Left kidney (tissue), 8 donors: ENCODE data around the gene SPIRE2. TPM values are rescaled to one million over a fixed set of nuclear protein-coding genes. Genes with fewer than 3 reads are reported as not detected.
A peak's percentile ranks its signal among the peaks of the same experiment; 100 is the strongest.
"Not testable (repeated sequence)": the region's sequence is repeated elsewhere in the genome, so short reads cannot be mapped to it uniquely, and the experiment has no call there.

Experiments
- DNase-seq: peaks from one replicate; pipeline ENCODE4 v3.0.0-alpha.2; 2013
- long read RNA-seq, 8 donors: transcript quantifications; one replicate each; lab custom pipeline, GENCODE V29; 2026
- polyA plus RNA-seq: library from polyadenylated mRNA; unstranded; fragments of 120-200 nt; gene quantifications from one replicate; pipeline ENCODE4 v1.2.1, GENCODE V29; 2013; ENCODE audit not compliant: insufficient read length

Gene SPIRE2, protein sequence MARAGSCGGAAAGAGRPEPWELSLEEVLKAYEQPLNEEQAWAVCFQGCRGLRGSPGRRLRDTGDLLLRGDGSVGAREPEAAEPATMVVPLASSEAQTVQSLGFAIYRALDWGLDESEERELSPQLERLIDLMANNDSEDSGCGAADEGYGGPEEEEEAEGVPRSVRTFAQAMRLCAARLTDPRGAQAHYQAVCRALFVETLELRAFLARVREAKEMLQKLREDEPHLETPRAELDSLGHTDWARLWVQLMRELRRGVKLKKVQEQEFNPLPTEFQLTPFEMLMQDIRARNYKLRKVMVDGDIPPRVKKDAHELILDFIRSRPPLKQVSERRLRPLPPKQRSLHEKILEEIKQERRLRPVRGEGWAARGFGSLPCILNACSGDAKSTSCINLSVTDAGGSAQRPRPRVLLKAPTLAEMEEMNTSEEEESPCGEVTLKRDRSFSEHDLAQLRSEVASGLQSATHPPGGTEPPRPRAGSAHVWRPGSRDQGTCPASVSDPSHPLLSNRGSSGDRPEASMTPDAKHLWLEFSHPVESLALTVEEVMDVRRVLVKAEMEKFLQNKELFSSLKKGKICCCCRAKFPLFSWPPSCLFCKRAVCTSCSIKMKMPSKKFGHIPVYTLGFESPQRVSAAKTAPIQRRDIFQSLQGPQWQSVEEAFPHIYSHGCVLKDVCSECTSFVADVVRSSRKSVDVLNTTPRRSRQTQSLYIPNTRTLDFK
- 15.7 TPM for polyA plus RNA-seq
- long read RNA-seq, donor 1, partial matches to known transcripts, result 0 of 2 reads
- long read RNA-seq, donor 1, other reads (novel, unspliced or antisense), result 0 of 2 reads
- long read RNA-seq, donor 2, partial matches to known transcripts, result 0 of 1 reads
- long read RNA-seq, donor 2, other reads (novel, unspliced or antisense), result 0 of 1 reads
- long read RNA-seq, donor 3, result 0 reads
- long read RNA-seq, donor 4, result 0 reads
- long read RNA-seq, donor 5, partial matches to known transcripts, result 0 of 1 reads
- long read RNA-seq, donor 5, other reads (novel, unspliced or antisense), result 0 of 1 reads
- long read RNA-seq, donor 6, partial matches to known transcripts, result 0 of 1 reads
- long read RNA-seq, donor 6, other reads (novel, unspliced or antisense), result 0 of 1 reads
- long read RNA-seq, donor 7, partial matches to known transcripts, result 0 of 2 reads
- long read RNA-seq, donor 7, other reads (novel, unspliced or antisense), result 0 of 2 reads
- long read RNA-seq, donor 8, partial matches to known transcripts, result 0 of 1 reads
- long read RNA-seq, donor 8, other reads (novel, unspliced or antisense), result 0 of 1 reads

DNA sequence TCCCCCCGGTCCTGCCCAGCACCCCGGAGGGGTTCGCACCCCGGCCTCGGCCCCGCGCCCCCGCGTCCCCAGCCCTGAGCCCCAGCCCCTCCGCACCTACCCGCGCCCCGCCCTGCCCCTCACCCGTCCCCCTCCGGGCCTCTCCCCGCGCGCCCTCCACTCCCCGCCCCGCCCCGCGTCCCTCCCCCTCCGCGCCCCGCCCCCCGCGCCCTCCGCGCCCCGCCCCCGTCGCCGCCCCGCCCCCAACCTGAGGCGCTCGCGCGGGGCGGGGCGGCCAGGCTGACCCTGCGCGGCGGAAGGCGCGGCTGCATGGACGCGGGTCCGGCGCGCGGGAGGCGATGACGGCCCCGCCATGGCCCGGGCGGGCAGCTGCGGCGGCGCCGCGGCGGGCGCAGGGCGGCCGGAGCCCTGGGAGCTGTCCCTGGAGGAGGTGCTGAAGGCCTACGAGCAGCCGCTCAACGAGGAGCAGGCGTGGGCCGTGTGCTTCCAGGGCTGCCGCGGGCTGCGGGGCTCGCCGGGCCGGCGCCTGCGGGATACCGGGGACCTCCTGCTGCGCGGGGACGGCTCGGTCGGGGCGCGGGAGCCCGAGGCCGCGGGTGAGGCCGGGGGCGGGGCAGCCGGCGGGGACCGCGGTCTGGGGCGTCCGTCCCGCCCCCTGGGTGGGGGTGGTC is at the start of gene SPIRE2:
Gene SPIRE2 (plus strand): TSS at position 277 of the 671 bp plus-strand sequence. CDS start 76 bp downstream, at position 353.
- peak; percentile 83 for DNase-seq

DNA sequence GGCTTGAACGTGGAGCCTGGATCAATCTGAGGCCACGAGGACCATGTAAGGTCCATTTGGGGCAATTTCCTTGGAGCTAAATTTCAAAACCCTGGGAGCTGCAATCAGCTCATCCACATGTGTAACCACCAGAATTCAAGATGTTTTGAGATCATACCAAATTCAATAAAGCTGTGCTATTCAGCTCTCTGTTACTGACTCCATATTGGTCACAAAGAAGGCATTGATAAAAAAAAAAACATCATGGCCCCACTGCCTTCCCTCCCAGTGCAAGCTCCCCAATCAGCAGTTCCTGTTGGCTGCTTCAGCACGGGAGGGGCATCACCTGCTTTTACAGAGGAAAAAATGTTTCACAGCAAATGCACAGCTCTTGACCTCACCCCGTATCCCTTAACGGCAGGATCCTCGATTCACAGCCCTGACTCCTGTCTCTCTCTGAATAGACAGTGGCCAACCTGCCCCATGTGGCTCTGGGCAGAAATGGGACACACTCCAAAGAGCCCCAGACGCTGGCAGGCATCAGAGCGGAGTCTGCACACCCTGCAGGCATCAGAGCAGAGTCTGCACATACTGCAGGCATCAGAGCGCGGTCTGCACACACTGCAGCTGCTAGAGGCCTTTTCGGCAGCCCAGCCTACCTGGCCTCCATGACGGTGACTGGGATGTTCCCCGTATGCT is 48.9 kb upstream of the SPIRE2 start:
- no peak for DNase-seq

DNA sequence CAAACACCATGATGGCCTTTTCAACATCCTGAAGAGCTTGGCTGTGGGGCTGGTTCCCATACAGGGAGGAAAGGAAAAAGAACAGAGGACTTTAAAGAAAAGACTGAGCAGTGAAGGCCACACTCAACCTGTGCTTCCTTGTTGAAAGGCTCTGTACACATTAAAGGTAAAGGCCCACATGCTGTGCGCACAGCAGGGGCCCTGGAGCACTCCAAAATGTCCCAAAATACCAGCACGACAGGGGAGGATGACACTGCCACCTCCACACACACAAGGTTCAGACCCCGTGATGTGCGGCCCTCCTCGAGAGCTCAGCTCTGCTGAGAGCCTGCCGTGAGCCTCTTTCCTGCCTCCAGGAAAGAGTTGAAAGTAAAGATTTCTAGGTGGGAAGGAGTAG is 48.4 kb upstream of the SPIRE2 start:
- no peak for DNase-seq

DNA sequence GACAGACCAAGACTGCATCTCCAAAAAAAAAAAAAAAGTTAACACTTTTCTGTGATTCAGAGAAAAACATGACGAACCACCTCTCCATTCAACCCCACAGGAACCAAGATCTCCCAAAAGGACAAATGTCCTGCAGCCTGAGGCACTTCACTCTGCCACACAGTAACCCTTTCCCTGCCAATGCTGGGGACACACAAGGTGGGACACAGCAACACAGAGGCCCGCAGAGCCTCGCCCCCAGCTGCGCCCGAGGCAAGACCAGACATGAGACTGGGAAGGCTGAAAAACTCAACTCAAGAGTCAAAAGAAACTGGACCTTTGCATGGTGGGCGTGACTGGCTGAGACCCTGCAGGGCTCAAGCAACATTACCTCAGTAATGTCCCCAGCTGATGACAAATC is 45.8 kb upstream of the SPIRE2 start:
- DNase-seq, result no peak

DNA sequence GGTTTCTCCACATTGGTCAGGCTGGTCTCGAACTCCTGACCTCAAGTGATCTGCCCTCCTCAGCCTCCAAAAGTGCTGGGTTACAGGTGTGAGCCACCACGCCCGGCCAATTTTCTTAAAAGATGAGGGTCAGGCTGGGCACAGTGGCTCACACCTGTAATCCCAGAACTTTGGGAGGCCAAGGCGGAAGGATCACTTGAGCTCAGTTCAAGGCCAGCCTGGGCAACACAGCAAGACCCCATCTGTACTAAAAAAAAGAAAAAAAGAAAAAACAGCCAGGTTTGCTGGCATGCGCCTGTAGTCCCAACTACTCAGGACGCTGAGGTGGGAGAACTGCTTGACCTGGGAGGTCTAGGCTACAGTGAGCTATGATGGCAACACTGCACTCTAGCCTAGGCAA is 44.3 kb upstream of the SPIRE2 start:
- DNase-seq, result not testable (repeated sequence)

DNA sequence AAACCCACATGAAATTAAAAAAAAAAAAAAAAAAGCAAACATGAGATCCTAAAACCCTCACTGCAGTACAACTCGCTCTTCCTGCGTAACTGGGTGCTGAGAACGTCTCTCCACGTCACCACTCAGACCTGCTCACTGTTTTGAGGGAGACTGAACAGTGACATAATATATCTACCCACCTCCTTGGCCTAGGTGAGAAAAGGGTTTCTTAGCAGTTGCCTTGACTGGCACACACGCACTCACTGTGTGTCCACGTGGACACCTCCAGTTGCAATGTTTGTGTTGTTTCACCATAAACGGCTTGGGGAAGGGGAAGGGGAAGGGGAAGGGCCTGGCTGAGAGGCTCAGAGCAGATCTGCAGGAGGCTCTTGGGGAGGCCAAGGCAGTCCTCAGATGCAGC is 43.9 kb upstream of the SPIRE2 start:
- DNase-seq, result no peak

DNA sequence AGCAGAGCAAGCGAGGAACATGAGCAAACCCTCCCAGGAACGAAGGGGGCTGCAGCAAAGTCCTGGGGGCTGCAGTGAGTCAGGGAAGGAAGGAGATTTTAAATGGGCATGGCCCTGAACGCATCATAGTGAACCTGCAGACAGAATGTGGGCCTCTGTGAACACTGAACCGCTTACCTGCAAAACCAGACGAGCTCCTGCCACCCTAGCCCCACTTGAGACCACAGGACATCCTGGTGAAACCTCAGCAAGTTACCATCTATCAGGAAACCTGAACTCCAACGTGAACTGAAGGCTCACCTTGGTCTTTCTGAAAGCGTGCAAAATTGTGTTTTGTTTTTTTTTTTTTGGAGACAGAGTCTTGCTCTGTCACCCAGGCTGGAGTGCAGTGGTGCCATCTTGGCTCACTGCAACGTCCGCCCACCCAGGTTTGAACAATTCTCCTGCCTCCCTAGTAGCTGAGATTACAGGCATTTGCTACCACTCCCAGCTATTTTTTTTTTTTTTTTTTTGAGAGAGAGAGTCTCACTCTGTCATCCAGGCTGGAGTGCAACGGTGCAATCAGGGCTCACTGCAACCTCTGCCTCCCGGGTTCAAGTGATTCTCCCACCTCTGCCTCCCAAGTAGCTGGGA is 42.6 kb upstream of the SPIRE2 start:
- no peak for DNase-seq

DNA sequence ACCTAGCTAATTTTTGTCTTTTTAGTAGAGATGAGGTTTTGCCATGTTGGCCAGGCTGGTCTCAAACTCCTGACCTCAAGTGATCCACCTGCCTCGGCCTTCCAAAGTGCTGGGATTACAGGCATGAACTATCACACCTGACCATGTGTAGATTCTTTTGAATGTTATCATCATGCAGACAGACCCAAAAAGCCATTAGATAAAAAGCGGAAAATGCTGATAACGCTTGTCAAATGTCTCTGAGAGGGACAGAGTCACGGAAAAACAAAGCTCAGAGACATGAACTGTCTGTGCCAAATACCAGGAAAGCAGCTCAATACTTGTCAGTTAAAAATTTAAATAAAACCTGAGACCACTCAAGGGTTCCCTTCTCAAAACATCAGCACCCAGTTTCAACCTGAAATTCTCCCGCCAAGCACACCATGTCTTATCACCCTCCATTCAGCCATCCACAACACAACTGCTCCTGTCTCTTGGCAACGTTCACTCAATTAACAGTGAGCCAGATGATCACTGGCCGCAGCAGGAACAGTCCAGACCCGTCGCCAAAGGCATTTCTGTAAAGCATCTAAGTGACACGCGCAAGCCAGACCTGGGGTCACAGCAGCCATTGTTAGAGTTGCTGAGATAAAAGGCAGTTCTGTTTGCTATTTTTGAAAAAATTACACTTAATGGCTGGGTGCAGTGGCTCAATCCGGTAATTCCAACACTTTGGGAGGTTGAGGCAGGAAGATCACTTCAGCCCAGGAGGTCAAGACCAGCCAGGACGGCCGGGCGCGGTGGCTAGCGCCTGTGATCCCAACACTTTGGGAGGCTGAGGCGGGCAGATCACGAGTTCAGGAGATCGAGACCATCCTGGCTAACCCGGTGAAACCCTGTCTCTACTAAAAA is 41.6 kb upstream of the SPIRE2 start:
- no peak for DNase-seq

DNA sequence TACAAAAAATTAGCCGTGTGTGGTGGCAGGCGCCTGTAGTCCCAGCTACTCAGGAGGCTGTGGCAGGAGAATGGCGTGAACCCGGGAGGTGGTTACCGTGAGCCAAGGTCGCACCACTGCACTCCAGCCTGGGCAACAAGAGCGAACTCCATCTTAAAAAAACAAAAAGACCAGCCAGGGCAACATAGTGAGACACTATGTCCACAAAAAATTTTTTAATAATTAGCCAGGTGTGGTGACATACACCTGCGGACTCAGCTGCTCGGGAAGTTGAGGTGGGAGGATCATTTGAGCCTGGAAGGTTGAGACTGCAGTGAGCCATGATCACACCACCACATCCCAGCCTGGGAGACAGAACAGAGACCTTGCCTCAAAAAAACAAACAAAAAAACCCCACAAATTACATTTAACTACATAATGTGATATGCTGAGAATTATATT is 40.9 kb upstream of the SPIRE2 start:
- DNase-seq, result no peak

DNA sequence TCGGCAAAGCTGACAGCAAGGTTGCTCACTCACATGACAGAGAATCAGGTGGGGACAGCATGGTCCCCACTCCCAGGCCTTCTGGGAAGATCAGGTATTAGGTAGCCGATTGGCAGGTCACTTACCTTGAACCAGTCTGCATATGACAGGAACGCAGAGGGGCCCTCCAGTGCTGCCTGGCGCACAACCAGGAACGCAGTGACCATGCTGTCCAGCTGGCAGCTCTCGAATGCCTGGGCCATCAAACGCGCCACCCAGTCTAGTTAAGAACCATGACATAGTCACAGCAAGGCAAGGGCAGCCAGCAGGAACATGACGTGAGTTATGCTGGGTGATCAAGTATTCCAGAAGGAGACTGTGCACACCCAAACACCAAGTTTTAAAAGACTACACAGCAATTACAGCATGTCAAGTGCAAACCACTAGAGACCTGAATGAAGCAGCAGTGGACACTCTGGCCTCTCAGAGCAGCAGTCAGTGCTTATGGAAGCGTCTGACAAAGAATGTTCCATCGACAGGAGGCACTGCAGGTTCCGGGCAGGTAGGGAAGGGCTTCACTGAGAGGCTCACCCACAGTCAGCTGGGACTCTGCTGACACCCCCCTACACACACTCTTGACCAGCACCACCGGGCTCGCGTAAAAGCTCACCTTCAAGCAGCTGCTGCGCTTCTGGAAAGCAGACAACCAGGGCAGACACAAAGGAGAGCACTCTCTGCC is 36.8 kb upstream of the SPIRE2 start:
- DNase-seq, result no peak

DNA sequence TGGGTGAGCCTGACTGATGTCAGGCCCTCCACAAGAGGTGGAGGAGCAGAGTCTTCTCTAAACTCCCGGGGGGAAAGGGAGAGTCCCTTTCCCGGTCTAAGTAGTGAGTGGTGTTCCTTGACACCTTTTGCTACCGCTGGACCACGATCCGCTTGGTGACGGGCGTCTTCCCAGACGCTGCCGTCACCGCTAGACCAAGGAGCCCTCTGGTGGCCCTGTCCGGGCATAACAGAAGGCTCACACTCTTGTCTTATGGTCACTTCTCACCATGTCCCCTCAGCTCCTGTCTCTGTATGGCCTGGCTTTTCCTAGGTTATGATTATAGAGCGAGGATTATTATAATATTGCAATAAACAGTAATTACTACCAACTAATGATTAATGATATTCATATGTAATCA is 35.2 kb upstream of the SPIRE2 start:
- DNase-seq, result not testable (repeated sequence)

DNA sequence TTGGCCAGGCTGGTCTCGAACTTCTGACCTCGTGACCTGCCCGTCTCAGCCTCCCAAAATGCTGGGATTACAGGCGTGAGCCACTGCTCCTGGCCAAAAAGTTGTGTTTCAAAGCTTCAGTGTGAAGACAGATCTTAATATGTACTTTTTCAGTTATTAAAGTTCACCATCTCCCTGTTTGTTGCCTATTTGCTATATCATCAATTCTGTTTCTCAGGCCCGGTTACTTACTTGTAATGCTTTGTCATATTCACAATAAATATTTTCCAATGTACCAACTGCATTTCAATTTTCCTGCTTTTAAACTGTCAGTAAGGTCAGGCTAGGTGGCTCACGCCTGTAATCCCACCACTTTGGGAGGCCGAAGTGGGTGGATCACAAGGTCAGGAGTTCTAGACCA is 34.3 kb upstream of the SPIRE2 start:
- no peak for DNase-seq

DNA sequence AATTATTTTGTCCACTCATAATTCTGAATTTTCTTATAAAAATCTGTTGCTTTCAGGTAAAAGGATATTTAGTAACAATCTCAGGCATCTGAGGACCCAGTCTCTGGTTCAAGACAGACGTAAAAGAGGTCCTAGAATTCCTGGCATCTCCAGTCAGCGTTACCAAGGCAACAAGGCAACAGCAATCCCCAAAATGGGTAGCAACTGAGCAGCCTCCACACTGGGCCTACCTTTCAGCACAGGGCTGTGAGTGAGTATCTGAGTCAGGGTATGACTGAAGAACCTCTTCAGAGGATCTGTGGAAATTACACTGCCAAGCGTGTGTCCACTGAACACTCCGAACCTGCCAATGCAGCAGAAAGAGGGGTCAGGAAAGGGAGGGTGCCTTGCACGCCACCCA is 32.6 kb upstream of the SPIRE2 start:
- DNase-seq, result no peak

DNA sequence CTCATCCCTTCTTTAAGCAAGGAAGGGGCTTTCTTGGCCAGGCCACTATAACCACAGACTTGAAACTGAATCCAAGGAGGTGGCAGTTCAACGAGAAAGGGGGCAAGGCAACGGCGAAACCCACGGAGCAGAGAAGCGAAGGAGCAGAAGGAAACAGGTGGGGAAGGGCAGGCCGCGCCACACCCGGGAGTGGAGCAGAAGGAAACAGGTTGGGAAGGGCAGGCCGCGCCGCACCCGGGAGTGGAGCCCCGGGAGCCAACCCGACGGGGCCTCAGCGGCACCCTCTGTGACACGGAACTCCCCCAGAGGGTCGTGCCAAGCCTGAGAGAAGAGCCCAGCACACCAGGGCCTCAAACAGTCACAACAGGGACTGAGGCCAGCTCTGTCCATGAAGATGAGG is 32.2 kb upstream of the SPIRE2 start:
- no peak for DNase-seq

DNA sequence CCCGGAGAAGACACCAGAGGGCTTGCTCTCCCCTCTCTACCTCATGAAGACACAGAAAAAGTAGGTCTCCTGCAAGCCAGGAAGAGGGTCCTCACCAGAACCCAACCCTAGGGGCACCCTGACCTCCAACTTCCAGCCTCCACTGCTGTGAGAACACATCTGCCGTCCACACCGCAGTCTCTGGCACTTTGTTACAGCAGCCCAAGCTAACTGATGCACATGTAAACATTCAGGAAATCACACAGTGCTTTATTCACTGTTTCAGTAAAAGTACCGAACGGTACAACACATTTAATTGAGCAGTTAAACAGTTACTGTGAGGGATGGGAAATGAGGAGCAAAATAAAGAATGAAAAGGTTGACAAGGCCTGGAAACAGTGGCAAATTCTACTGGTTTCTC is 30.1 kb upstream of the SPIRE2 start:
- DNase-seq, result no peak

DNA sequence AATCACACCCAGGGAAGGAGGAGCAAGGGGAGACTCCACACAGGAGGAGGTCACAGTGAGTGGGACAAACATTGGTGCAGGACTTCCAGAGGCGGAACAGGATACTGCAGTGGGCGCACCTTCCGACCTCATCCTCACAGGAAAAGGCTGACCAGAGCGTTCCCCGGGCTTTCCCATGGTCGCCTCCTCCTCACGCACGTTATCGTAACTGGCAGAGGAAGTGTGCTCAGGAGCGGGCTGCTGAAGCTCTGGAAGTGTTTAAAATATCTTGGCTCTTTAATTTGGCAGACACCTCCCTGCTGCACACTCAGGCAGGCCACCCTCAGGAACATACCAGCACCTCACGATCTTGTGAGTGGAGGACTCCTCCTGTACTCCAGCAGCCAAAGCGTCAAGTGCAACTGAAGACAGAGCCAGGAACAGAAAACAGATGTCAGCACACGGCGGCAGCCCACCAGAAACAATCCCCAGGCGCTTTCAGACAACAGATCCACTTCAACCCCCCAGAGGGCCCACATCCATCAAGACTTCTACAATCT is 29.4 kb upstream of the SPIRE2 start:
- no peak for DNase-seq

DNA sequence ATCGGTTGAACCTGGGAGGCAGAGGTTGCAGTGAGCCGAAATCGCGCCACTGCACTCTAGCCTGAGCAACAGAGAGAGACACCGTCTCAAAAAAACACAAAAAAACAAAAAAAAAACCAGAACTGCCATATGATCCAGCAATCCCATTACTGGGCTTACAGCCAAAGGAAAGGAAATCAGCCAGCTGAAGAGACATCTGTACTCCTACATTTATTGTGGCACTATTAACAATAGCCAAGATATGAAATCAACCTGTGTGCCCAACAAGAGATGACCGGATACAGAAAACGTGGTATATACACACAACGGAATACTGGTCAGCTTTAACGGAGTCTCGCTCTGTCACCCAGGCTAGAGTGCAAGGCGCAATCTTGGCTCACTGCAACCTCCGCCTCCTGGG is 26.5 kb upstream of the SPIRE2 start:
- no peak for DNase-seq

DNA sequence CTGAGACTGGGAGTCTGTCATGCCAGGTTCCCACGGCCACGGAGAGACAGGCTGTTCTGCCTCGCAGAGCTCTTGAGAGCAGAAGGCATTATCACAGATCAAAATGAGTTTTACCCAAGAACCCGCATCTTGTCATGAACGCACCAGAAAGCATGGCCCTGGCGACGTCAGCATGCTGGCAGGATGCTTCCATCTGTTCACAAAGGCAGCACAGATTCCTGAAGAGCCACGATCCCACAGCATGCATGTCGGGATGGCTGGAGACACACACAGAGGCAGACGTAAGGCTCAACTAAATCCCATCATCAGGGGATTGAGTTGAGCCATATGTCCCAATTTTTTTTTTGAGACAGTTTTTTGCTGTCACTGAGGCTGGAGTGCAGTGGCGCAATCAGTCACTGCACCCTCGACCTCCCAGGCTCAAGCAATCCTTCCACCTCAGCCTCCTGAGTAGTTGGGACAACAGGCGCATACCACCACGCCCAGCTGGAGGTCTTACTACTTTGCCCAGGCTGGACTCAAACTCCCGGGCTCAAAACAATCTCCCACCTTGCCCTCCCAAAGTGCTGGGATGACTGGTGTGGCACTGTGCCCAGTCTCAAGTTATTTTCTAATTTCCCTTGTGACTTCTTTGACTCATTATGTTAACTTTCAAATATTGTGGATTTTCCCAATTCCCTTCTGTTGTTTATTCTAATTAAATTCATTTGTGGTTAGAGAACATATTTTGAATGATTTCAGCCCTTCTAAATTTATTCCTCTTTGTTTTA is 23.0 kb upstream of the SPIRE2 start:
- DNase-seq, result no peak
